Measurements from ENCODE around the gene RELB. TPM values are rescaled to one million over a fixed set of nuclear protein-coding genes. Genes with fewer than 3 reads are reported as not detected.

RELB gene
- total and polyA plus RNA-seq, 2 donors (not counting 3 experiments of a cell fraction or from before 2014, with no cell fraction given) = 13.2 to 14.4 TPM

- Histone ChIP-seq H2AFZ (ENCODE audit: low read depth, low read length) (no peak overlapping the region), H3K9me1 (replicated peaks; ENCODE audit: control insufficient read depth, extremely low read depth, insufficient read depth, low read length) (no peaks in the 10 kb centered on the region), H3K36me3 (ENCODE audit: control insufficient read depth in 2 of 2, extremely low read depth in 1 of 2, insufficient read depth in 2 of 2, low read length in 2 of 2) (peaks cover 8 to 39% of the 10 kb centered on the region in 2 experiments), H3K27ac (ENCODE audit: insufficient read depth, low read depth, low read length) (no peak overlapping the region), H3K79me2 (ENCODE audit: control insufficient read depth, insufficient read depth, low read length) (no peaks in the 10 kb centered on the region), H4K20me1 (replicated peaks; ENCODE audit: control insufficient read depth, extremely low read depth, insufficient read depth, low read length) (no peaks in the 10 kb centered on the region), H3K27me3 (ENCODE audit: control insufficient read depth in 2 of 2, insufficient read depth in 2 of 2, low read length in 2 of 2) (no peaks in the 10 kb centered on the region), H3K4me1 (ENCODE audit: control insufficient read depth, extremely low read depth, insufficient read depth, low read length) (no peaks in the 10 kb centered on the region), H3K9ac (replicated peaks; ENCODE audit: extremely low read depth, insufficient read depth, low read length) (no peak overlapping the region), H3K9me3 (replicated peaks; ENCODE audit: control insufficient read depth, insufficient read depth, low read length) (no peaks in the 10 kb centered on the region), H3K4me2 (ENCODE audit: insufficient read depth, low read length) (no peak overlapping the region), H3K4me3 (replicated peaks in 1 of 3; ENCODE audit: insufficient read depth in 1 of 3, low read depth in 1 of 3, low read length in 3 of 3) (no peak overlapping the region)
- ChIA-PET POLR2A (no interaction called here), CTCF (no interaction called here)
- FAIRE-seq (no peak), DNase-seq (ENCODE audit: low read depth, low spot score) (no peak)
- TF ChIP-seq POLR2AphosphoS5 (IDR thresholded peaks at IDR 0.05; ENCODE audit: insufficient read depth, low read depth, low read length) (no peak), EZH2 (IDR thresholded peaks at IDR 0.05; ENCODE audit: borderline replicate concordance, low read depth, low read length, severe bottlenecking) (no peak), JUN (IDR thresholded peaks at IDR 0.05; ENCODE audit: borderline replicate concordance, insufficient read depth, insufficient read length, low read depth) (no peak), GATA2 (IDR thresholded peaks at IDR 0.05; ENCODE audit: insufficient read depth, insufficient read length, low read depth, low read length) (no peak), MAX (IDR thresholded peaks at IDR 0.05; ENCODE audit: insufficient read depth, insufficient read length) (no peak), FOS (IDR thresholded peaks at IDR 0.05; ENCODE audit: borderline replicate concordance, insufficient read depth, low read length) (no peak), CTCF (IDR thresholded peaks at IDR 0.05; ENCODE audit: extremely low read depth in 1 of 2, insufficient read depth in 1 of 2, low read depth in 1 of 2, low read length in 2 of 2) (no peak), MYC (IDR thresholded peaks at IDR 0.05; ENCODE audit: low read depth, low read length) (no peak), POLR2A (IDR thresholded peaks at IDR 0.05; ENCODE audit: low read depth, low read length) (no peak)
- no TSS peak for BruUV-seq (replicated peaks)
- dilution Hi-C loops (cut with MboI; ENCODE audit: extremely low pct_ligation_motif_present, low sequenced_read_pairs) = no loop called here
- intact Hi-C loops (cut with micrococcal nuclease) = no loop called here
Observed at GRCh38 chr19:44984005-44984404, 17.3 kb upstream of the RELB start.
